Measurements from ENCODE around the gene GCH1. TPM values are rescaled to one million over a fixed set of nuclear protein-coding genes. Genes with fewer than 3 reads are reported as not detected.

GCH1 gene
- polyA plus RNA-seq, 1 experiment: 1.3 TPM

GRCh38 chr14:54798465-54799124 lies 104.0 kb downstream of the GCH1 start:
- Histone ChIP-seq H3K4me3 (ENCODE audit: low read depth, low read length) (no peak overlapping the region), H3K27me3 (ENCODE audit: control insufficient read depth, insufficient read depth, low read length) (peaks cover 1% of the 10 kb centered on the region), H3K36me3 (ENCODE audit: control insufficient read depth, insufficient read depth, low read length) (no peaks in the 10 kb centered on the region)
- DNase-seq (ENCODE audit: low read depth): no peak
- CTCF ChIA-PET: no interaction called here
- no peak for TF ChIP-seq CTCF (IDR thresholded peaks at IDR 0.05; ENCODE audit: insufficient read depth, low read depth, low read length)
- POLR2A ChIA-PET: no interaction called here

DNA sequence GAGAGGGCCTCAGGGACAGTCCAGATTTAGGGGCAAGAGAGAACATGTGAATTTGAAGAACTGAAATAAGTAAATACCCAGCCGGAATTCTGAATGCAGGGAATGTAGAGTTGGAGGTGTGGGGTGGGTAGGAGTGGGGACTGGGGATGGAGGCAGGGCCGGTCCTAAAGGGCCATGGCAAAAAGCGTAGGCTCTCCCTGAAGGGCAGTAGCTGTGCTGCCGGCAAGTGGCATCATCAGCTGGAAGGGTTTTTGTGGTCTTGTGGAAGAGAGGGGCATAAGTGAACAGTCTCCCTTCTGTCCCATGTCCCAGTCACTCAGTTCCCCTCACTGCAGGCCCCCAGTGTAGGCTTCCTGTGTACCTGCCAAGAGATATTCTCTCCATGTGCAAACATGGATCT lies 104.6 kb downstream of the GCH1 start:
- Histone ChIP-seq H3K36me3 (ENCODE audit: control insufficient read depth, insufficient read depth, low read length) (no peaks in the 10 kb centered on the region), H3K4me3 (ENCODE audit: low read depth, low read length) (no peak overlapping the region), H3K27me3 (ENCODE audit: control insufficient read depth, insufficient read depth, low read length) (peaks cover 1% of the 10 kb centered on the region)
- DNase-seq (ENCODE audit: low read depth): no peak
- CTCF ChIA-PET: no interaction called here
- POLR2A ChIA-PET: no interaction called here
- TF ChIP-seq CTCF (IDR thresholded peaks at IDR 0.05; ENCODE audit: insufficient read depth, low read depth, low read length): no peak

- TF ChIP-seq CTCF (IDR thresholded peaks at IDR 0.05; ENCODE audit: insufficient read depth, low read depth, low read length): no peak
- H3K36me3 ChIP-seq (ENCODE audit: control insufficient read depth, insufficient read depth, low read length): no peaks in the 10 kb centered on the region
- ChIA-PET CTCF (no interaction called here), POLR2A (no interaction called here)
- no peak overlapping the region for H3K4me3 ChIP-seq (ENCODE audit: low read depth, low read length)
- no peak for DNase-seq (ENCODE audit: low read depth)
- no peaks in the 10 kb centered on the region for H3K27me3 ChIP-seq (ENCODE audit: control insufficient read depth, insufficient read depth, low read length)
Observed at GRCh38 chr14:54797556-54797955, 105.1 kb downstream of the GCH1 start.

DNA sequence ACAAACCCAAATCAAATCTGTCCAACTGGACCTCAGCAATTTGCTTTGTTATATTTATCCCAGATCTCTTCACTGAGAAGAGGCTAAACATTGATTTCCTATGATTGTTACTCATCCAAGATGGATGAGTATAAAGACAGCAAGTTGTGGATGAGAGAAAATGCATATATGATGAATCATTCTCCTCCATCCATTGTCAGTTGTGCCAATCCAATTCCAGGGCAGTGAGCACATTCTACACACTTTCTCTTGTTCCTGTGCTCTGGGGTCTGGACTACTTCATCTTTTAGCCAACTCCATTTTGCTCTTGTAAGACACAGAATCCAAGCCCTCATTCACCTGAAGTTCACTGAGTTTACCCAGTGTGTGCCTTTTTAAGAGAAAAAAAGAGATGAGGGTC lies 105.7 kb downstream of the GCH1 start:
- Histone ChIP-seq H3K36me3 (ENCODE audit: control insufficient read depth, insufficient read depth, low read length) (no peaks in the 10 kb centered on the region), H3K27me3 (ENCODE audit: control insufficient read depth, insufficient read depth, low read length) (no peaks in the 10 kb centered on the region), H3K4me3 (ENCODE audit: low read depth, low read length) (no peak overlapping the region)
- no peak for DNase-seq (ENCODE audit: low read depth)
- ChIA-PET CTCF (interaction anchor here (1.2 to 1.5 kb wide), 2 partner anchors 8 to 23 kb away, joined by 7 read pairs; no protein-coding TSS in a partner anchor), POLR2A (no interaction called here)
- TF ChIP-seq CTCF (IDR thresholded peaks at IDR 0.05; ENCODE audit: insufficient read depth, low read depth, low read length): no peak

DNA sequence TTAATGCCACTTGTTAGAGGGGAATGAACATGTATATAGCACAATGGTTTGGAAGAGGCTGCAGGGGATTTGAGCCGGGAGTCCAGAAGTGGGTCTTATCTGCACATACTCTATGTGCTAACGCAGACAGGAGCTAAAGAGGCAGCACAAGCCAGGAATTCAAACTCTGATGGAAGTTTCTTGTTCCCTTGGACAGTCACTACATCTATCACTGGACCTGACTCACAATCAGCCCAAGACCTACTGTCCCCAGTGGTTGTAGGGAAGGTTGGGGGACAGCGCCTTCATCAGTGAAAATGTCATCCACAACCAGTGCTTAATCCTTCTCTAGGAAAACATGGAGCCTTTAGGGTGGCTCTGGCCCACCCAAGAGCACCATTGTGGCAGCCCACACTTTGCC lies 107.8 kb downstream of the GCH1 start:
- Histone ChIP-seq H3K36me3 (ENCODE audit: control insufficient read depth, insufficient read depth, low read length) (peaks cover 3% of the 10 kb centered on the region), H3K4me3 (ENCODE audit: low read depth, low read length) (no peak overlapping the region), H3K27me3 (ENCODE audit: control insufficient read depth, insufficient read depth, low read length) (no peaks in the 10 kb centered on the region)
- TF ChIP-seq CTCF (IDR thresholded peaks at IDR 0.05; ENCODE audit: insufficient read depth, low read depth, low read length): no peak
- POLR2A ChIA-PET: no interaction called here
- CTCF ChIA-PET: interaction anchor here (0.6 to 2.0 kb wide), 7 partner anchors 10 to 435 kb away, joined by 3 to 10 read pairs (median 5); no protein-coding TSS in a partner anchor
- no peak for DNase-seq (ENCODE audit: low read depth)

All from BJ (cell line).